DMS 273 (cell line): ENCODE measurements around the gene COL6A2.

Experiments used
- DNase-seq: peaks from one replicate; lab custom pipeline; 2025; ENCODE audit not compliant: unreplicated experiment; lab: John Stamatoyannopoulos, UW

The COL6A2 gene

DNA sequence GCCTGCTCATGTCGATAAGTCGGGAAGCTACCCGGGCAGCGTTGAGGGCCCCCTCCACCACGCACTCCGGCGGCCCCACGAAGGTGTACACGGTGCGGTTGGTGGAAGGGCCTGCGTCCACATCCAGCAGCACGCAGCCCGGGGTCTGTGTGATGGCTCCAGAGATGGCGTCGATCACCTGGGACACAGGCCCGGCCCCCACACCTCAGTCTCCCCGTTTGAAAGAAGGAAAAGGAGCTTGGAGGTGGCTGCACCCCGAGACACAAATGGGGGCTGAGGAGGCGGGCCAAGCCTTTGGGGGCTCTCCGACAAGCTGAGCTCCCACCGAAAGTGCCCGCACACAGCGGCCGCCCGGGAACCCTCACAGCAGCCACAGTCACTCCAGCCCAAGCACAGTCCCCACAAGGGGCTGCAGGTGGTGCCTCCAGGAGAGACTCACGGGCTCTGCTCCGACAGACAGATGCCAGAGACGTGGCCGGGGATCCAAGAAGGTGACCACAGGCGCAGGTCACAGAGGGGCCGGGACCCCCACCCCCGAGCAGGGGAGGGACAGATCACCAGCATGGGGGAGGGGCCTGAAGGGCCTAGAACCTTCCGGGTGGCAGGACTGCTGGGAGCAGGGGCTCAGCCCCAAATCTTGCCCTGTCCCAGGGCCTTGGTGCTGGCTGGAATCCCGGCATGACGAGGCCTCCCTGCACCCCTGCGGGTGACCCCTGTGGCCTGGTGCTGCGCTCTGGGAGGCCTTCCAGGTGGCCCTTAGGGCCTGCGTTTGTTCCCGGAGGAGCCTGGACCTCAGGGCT is 56.4 kb downstream of the COL6A2 start:
- DNase-seq = no peak

DNA sequence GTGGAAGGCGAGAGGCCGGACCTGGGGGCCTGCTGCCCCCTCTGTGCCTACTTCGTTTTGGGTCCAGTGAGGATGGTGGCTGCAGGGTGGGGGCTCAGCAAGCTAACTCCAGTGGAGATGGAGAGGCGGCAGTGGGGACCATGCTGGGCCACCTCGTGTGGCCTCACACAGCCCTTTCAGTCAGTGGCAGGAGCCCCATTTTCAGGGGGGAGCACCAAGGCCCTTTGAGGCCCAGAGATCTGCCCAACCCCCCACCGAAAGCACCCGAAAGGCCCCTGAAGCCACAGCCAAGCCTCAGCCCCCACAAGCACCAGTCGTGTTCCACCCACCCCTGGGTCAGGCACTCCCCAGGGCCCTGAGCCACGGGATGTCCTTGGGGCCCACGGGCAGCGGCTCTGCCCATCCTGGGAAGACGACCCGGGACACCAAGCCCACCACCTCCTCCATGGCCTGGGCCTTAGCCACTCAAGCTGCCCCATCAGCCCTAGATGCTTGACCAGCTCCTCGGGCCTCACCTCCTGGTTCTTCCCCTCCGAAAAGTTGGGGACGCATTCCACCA is 57.1 kb downstream of the COL6A2 start:
- DNase-seq = no peak

DNA sequence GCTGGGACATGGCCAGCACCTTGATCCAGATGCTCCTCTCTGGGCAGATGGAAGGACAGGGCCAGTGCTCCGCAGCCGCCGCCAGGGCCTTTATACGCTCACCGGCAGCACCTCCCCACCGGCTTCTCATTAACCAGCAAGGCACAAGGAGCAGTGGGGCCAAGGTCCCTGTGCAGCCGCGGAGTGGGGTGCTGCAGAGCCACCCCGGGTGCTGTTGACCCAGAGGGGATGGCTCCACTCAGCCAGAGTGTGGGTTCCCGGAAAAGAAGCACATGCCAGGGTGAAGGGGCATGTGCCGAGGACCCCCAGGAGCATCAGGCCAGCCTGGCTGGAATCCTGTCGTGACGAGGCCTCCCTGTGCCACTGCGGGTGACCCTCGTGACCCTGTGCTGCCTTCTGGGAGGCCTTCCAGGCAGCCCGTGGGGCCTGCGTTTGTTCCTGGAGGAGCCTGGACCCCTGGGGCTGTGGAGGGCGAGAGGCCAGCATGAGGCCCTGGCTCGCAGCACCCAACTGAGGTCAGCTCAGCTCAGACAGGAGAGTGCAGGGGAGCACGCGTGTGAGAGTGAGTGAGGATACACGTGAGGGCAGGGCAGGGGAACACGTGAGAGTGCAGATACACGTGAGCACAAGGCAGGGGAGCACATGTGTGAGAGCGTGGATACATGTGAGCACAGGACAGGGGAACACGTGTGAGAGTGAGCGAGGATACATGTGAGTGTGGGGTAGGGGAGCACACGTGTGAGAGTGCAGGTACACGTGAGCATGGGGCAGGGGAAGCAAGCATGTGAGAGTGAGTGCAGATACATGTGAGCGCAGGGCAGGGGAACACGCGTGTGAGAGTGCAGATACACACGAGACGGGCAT is 57.8 kb downstream of the COL6A2 start, which contains the start of gene FTCD:
FTCD (minus strand) TSS at position 66 of the 864 bp plus-strand sequence; CDS start at position 10, 56 bp downstream.
- DNase-seq = no peak

GRCh38 chr21:46156378-46156645 is 58.4 kb downstream of the COL6A2 start:
- no peak for DNase-seq

DNA sequence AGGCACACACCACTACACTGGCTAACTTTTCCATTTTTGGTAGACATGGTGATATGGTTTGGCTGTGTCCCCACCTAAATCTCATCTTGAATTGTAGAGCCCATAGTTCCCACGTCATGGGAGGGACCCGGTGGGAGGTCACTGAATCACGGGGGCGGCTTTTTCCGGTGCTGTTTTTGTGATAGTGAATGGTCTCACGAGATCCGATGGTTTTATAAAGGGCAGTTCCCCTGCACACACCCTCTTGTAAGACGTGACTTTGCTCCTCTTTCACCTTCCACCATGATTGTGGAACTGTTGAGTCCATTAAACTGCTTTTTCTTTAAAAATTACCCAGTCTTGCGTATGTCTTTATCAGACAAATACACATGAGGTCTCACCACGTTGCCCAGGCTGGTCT is 58.8 kb downstream of the COL6A2 start:
- no peak for DNase-seq

GRCh38 chr21:46157396-46157986 is 59.6 kb downstream of the COL6A2 start:
- no peak for DNase-seq

- DNase-seq = no peak
These were observed 60.1 kb downstream of the COL6A2 start for GRCh38 chr21:46157987-46158451.

DNA sequence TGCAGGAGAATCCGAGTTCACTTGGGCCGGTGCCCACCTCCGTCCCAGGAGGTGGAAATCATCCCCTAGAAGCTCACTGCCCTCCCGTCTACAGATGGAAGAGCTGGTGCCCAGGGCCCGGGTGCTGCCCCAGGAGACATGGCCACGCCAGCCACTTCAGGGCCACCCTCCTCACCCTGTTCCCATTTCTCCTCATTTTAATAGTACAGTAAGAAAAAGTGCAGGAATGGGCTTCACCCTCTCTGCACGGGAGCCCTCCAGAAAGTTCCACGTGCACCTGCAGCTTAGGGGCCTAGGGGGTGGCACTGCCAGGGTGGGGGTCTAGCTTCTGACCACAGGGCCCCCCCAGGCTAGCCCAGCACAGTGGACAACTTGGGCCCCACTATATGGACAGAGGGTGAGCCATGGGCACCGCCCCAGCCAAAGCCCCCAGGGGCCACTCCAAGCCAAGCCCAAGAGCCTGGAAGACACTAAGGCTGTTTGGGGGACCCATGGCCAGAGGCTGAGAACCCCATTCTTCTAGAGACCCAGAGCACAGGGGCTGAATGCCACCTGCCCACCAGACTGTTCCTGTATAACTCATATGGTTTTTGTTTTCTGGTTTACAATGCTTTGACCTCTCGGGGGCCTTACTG is 60.9 kb downstream of the COL6A2 start:
- DNase-seq = no peak

- no peak for DNase-seq
These were observed 61.5 kb downstream of the COL6A2 start for GRCh38 chr21:46159390-46159789.

GRCh38 chr21:46159841-46160656 is 62.1 kb downstream of the COL6A2 start:
- DNase-seq = no peak

- DNase-seq = no peak
These were observed 62.7 kb downstream of the COL6A2 start for GRCh38 chr21:46160657-46160906.

- no peak for DNase-seq
These were observed 63.2 kb downstream of the COL6A2 start for GRCh38 chr21:46160907-46161632.

DNA sequence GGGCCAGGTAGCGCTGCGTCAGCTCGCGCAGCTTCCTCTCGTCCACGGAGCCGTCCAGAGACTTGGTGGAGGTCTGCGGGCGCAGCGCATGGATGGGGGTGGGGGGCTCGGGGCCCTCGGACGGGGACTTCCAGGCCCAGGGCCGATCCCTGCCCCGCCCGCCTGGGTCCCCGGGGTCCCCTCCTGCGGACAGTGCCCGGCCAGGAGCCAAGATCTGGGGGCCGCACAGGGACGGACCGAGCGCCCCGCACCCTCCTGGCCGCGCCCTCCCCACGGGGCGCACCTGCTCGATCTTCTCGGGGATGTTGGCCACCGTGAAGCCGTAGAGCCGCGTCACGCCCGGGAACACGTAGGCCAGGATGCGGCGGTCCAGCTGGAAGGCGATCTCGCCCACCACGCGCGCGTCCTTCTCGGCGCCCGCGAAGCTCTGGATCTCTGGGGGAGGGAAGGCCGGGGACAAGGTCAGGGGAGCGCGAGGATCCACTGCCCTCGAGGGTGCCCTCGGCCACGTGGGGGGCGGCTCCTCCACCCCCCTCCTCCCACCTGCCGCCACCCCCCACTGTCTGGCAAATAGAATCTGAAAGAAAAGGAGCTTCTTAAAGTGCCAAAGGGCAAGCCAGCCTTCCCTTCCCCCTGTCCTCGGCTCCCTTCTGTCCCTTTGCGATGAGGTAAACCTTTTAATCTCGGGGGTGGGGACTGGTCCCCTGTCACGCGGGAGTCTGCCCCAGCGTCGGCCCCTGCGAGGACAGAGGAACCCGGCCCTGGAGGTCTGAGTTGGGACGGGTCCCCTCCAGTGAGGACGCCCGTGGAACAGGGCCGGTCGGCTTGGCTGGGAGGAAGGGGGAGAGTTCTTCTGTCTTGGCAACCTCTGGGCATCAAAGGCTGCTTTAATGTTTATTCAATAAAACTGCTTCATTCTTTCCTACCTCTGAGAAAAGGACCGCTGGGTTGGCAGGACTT is 64.0 kb downstream of the COL6A2 start:
- DNase-seq = no peak

- DNase-seq = no peak
These were observed 65.5 kb downstream of the COL6A2 start for GRCh38 chr21:46163380-46163779.

DNA sequence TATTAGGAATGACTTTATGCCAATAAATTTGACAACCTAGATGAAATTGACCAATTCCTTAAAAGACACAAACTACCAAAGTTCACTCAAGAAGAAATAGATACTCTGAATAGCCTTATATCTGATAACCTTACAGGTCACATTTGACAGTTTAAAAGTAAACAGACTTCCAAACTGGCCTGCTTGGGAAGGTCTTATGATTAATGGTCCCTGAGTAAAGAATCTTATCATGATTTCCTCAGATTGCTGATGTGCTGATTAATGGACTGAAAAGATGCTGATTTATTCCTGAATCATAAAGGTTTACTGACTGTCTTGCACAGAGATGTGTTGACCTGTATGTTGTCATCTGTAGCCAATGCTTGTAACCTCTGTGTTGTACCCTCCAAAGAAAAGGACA is 67.2 kb downstream of the COL6A2 start:
- DNase-seq = no peak

- DNase-seq = no peak
These were observed 70.3 kb downstream of the COL6A2 start for GRCh38 chr21:46168238-46168637.

- DNase-seq = peak; percentile 33
These were observed 70.9 kb downstream of the COL6A2 start for GRCh38 chr21:46168659-46169386.
